Stomach (tissue), 4 donors: ENCODE measurements around the gene ACSF3.

Experiments used
- EP300 ChIP-seq: sonication (generic); formaldehyde crosslinking; IDR thresholded peaks from one replicate; pipeline ENCODE4 v1.6.1; 2017; ENCODE audit warnings: antibody characterized with exemption
- POLR2A ChIP-seq, 4 donors: fragments of 450-650 bp; IDR thresholded peaks; one replicate each; pipeline ENCODE4 v1.6.1; 2016; ENCODE audit warnings: antibody characterized with exemption in 4 of 4, control low read depth in 2 of 4, mild to moderate bottlenecking in 1 of 4, moderate library complexity in 1 of 4
- POLR2AphosphoS5 ChIP-seq, 3 donors: sonication (generic); formaldehyde crosslinking; IDR thresholded peaks; one replicate each; pipeline ENCODE4 v1.6.1; 2016; ENCODE audit warnings: antibody characterized with exemption in 3 of 3
- TF ChIP-seq, protein P1 (sequence below), 7 experiments: fragments of 450-650 bp in 4 of 7; fragments of 200-600 bp in 3 of 7; sonication (generic) in 3 of 7; IDR thresholded peaks; one replicate each; pipeline ENCODE4 v1.5.1; 2016 to 2019; ENCODE audit warnings: antibody characterized with exemption in 7 of 7, control low read depth in 2 of 7, mild to moderate bottlenecking in 1 of 7

DNA sequence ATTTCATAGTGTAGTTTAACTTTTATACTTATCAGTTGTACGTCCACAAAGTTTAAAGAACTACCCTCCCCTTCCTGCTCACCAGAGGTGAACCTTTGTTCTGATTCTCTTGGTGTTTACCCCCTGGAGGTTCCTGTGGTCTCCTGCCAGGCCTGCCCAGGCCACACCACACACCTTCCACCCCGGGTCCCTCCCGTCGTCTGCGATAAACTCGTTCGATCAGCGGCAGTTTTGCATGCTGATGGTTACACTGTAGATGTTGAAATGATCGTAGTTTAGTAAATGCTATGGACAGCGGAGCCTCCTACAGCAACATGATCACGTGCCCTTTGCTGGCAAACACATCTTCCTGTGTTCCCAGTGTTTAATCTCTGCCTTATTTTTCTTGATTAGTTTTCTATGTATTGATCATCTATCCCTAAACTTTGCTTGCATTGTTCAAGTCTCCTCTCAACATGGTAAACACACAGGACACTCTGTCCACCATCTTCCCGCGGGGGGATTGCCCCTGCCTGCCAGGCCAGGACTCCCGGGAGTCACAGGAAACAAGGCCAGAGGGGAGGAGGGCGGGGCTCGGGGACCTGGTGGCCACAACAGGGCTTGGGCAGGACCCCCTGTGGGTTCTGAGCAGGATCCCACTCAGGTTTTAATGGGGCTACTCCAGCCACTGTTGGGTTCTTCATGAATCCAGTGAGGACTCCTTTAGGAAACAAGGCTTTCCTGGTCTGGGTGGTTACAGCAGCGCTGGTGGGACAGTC is 2.8 kb upstream of the ACSF3 start:
- no peak for TF ChIP-seq POLR2A (IDR thresholded peaks at IDR 0.05)
- peak in 1 of 3 donors; percentile 44 for TF ChIP-seq POLR2AphosphoS5 (IDR thresholded peaks at IDR 0.05)
- TF ChIP-seq, protein P1, sequence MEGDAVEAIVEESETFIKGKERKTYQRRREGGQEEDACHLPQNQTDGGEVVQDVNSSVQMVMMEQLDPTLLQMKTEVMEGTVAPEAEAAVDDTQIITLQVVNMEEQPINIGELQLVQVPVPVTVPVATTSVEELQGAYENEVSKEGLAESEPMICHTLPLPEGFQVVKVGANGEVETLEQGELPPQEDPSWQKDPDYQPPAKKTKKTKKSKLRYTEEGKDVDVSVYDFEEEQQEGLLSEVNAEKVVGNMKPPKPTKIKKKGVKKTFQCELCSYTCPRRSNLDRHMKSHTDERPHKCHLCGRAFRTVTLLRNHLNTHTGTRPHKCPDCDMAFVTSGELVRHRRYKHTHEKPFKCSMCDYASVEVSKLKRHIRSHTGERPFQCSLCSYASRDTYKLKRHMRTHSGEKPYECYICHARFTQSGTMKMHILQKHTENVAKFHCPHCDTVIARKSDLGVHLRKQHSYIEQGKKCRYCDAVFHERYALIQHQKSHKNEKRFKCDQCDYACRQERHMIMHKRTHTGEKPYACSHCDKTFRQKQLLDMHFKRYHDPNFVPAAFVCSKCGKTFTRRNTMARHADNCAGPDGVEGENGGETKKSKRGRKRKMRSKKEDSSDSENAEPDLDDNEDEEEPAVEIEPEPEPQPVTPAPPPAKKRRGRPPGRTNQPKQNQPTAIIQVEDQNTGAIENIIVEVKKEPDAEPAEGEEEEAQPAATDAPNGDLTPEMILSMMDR (IDR thresholded peaks at IDR 0.05): peak in 1 of 7 experiments; percentile 6
- no peak for TF ChIP-seq EP300
